ENCODE measurements around the gene INKA1. TPM values are rescaled to one million over a fixed set of nuclear protein-coding genes. Genes with fewer than 3 reads are reported as not detected.

The INKA1 gene
- total and polyA plus RNA-seq, 2 of the 8 experiments (the other 6 are each of a cell fraction or from before 2014, with no cell fraction given): 1.3 to 4.7 TPM

GRCh38 chr3:49759226-49759625, 43.8 kb upstream of the INKA1 start:
- no peaks in the 10 kb centered on the region for H3K23me2 ChIP-seq (ENCODE audit: low read depth, low read length)
- ChIA-PET CTCF (ENCODE audit: partially characterized antibody) (interaction anchor here (0.8 to 0.9 kb wide), 2 partner anchors 10 to 58 kb away, joined by 3 read pairs; no protein-coding TSS in a partner anchor), POLR2A (ENCODE audit: partially characterized antibody) (interaction anchor here (0.6 to 0.9 kb wide), 2 partner anchors 14 to 40 kb away, joined by 3 read pairs; no protein-coding TSS in a partner anchor)
- no peaks in the 10 kb centered on the region for H3K36me3 ChIP-seq (ENCODE audit: control insufficient read depth in 2 of 4, insufficient read depth in 4 of 4, low read length in 3 of 4)
- no peak overlapping the region for H3K4ac ChIP-seq (replicated peaks; ENCODE audit: insufficient read length, low read depth, low read length)
- H4K91ac ChIP-seq (replicated peaks; ENCODE audit: insufficient read length, low read length): no peak overlapping the region
- no peak overlapping the region for H3K9ac ChIP-seq (replicated peaks in 1 of 4; ENCODE audit: extremely low read depth in 1 of 4, low read depth in 3 of 4, low read length in 3 of 4)
- no peak overlapping the region for H3K56ac ChIP-seq (replicated peaks; ENCODE audit: insufficient read length, low read depth, low read length)
- no peak overlapping the region for H2AK5ac ChIP-seq (ENCODE audit: low read depth, low read length)
- H3K14ac ChIP-seq (ENCODE audit: insufficient read length): no peak overlapping the region
- peaks cover 0 to 73% of the 10 kb centered on the region in 2 experiments; a peak in 3 of 4 replicates for H3K79me2 ChIP-seq (ENCODE audit: control insufficient read depth in 1 of 2, insufficient read depth in 2 of 2, low read length in 2 of 2)
- H3K18ac ChIP-seq (ENCODE audit: extremely low read depth, low read length): no peak overlapping the region
- H3K4me1 ChIP-seq (replicated peaks in 1 of 4; ENCODE audit: control insufficient read depth in 3 of 4, insufficient read depth in 4 of 4, low read length in 3 of 4): no peaks in the 10 kb centered on the region
- H3K79me1 ChIP-seq (ENCODE audit: low read depth, low read length): peaks cover 3% of the 10 kb centered on the region; the same call in 1 of the 2 replicates
- no peak overlapping the region for H3K23ac ChIP-seq (ENCODE audit: insufficient read length)
- no peak overlapping the region for H3K4me2 ChIP-seq (ENCODE audit: insufficient read depth in 1 of 2, low read depth in 2 of 2, low read length in 2 of 2)
- 69% methylated on average over 1 of the region's 1 CpG; no CpG with 5 or more reads in 1 of the 2 experiments for WGBS, 2 experiments (ENCODE audit: extremely low coverage in 1 of 2, insufficient coverage in 1 of 2, insufficient read length in 1 of 2, insufficient replicate concordance in 2 of 2, low coverage in 1 of 2, low lambda C conversion rate in 2 of 2, missing lambda C conversion rate in 1 of 2)
- H4K20me1 ChIP-seq (replicated peaks in 1 of 2; ENCODE audit: control insufficient read depth in 1 of 2, insufficient read depth in 2 of 2, low read length in 2 of 2): peaks cover 3 to 6% of the 10 kb centered on the region in 2 experiments
- no peak overlapping the region for H2BK20ac ChIP-seq (ENCODE audit: low read length)
- H2BK5ac ChIP-seq (ENCODE audit: low read depth, low read length): no peak overlapping the region
- H3K4me3 ChIP-seq (ENCODE audit: extremely low read depth in 1 of 4, insufficient read depth in 2 of 4, low read depth in 3 of 4, low read length in 4 of 4): no peak overlapping the region
- H4K8ac ChIP-seq (ENCODE audit: extremely low read depth, insufficient read depth, low read length): no peak overlapping the region
- H3K9me3 ChIP-seq (ENCODE audit: insufficient read depth in 2 of 2, low read depth in 1 of 2, low read length in 1 of 2): no peaks in the 10 kb centered on the region
- H2BK120ac ChIP-seq (replicated peaks; ENCODE audit: low read depth, low read length): no peak overlapping the region
- H2BK15ac ChIP-seq (ENCODE audit: low read length): no peak overlapping the region
- H3K27ac ChIP-seq (ENCODE audit: low read depth, low read length): no peak overlapping the region
- no peak for DNase-seq (ENCODE audit: low read depth in 1 of 2, low spot score in 2 of 2)
- FAIRE-seq: no peak
- H2AFZ ChIP-seq (ENCODE audit: low read length): no peak overlapping the region
- no peak overlapping the region for H2BK12ac ChIP-seq (ENCODE audit: low read depth, low read length)
- H4K5ac ChIP-seq (ENCODE audit: insufficient read length, low read depth, low read length): no peak overlapping the region
- no peaks in the 10 kb centered on the region for H3K27me3 ChIP-seq (replicated peaks in 1 of 4; ENCODE audit: control insufficient read depth in 3 of 4, extremely low read depth in 1 of 4, insufficient read depth in 3 of 4, low read length in 3 of 4)
- TF ChIP-seq CTBP2 (IDR thresholded peaks at IDR 0.05; ENCODE audit: borderline replicate concordance, insufficient read depth, insufficient read length, low read length) (no peak), SP1 (IDR thresholded peaks at IDR 0.05; ENCODE audit: low read depth, low read length) (no peak), SAP30 (IDR thresholded peaks at IDR 0.05; ENCODE audit: insufficient read depth, insufficient replicate concordance, low read length) (no peak), SIRT6 (IDR thresholded peaks at IDR 0.05; ENCODE audit: low read length) (no peak), MAFK (IDR thresholded peaks at IDR 0.05; ENCODE audit: low read depth, low read length) (no peak), SIX5 (IDR thresholded peaks at IDR 0.05; ENCODE audit: low read depth, low read length) (no peak), HDAC2 (IDR thresholded peaks at IDR 0.05; ENCODE audit: borderline replicate concordance in 1 of 2, low read depth in 2 of 2, low read length in 2 of 2) (no peak), YY1 (IDR thresholded peaks at IDR 0.05; ENCODE audit: low read depth, low read length) (no peak), NANOG (IDR thresholded peaks at IDR 0.05; ENCODE audit: insufficient read depth, low read depth, low read length, poor library complexity, severe bottlenecking) (no peak), CHD2 (IDR thresholded peaks at IDR 0.05; ENCODE audit: low read length) (no peak), RXRA (IDR thresholded peaks at IDR 0.05; ENCODE audit: insufficient read depth, low read depth, low read length) (no peak), TCF12 (IDR thresholded peaks at IDR 0.05; ENCODE audit: low read depth, low read length) (no peak), ASH2L (IDR thresholded peaks at IDR 0.05; ENCODE audit: low read length) (no peak), BRCA1 (IDR thresholded peaks at IDR 0.05; ENCODE audit: low read depth, low read length) (no peak), JUND (IDR thresholded peaks at IDR 0.05; ENCODE audit: low read length) (no peak)
